T-helper 2 cell treated with Interferon-gamma antibody and Interleukin-4, amounts not matched to agents 100 ng/mL and 5 ng/mL, for 36 hours (primary cell): ENCODE data around the gene ZNF683. TPM values are rescaled to one million over a fixed set of nuclear protein-coding genes. Genes with fewer than 3 reads are reported as not detected.
"Not testable (repeated sequence)": the region's sequence is repeated elsewhere in the genome, so short reads cannot be mapped to it uniquely, and the experiment has no call there.

Experiments used
- intact Hi-C: fragments of 100-400 bp; cut with micrococcal nuclease; formaldehyde crosslinking; loops from one replicate; pipeline ENCODE4 v1.15.1; 2023
- total RNA-seq: library from RNA; stranded (reverse); gene quantifications from 2 replicates; pipeline ENCODE4 v1.2.3, GENCODE V29; 2022

The ZNF683 gene
- total RNA-seq, 1 donor from 2014 or later: 0.52 TPM

- intact Hi-C loops: no loop called here
Observed at GRCh38 chr1:26338670-26339069, 33.9 kb downstream of the ZNF683 start.

- intact Hi-C loops: loop anchor here (2.0 kb wide), 1 partner anchor 21 kb away; no protein-coding TSS in a partner anchor
Observed at GRCh38 chr1:26337625-26338024, 34.9 kb downstream of the ZNF683 start.

GRCh38 chr1:26337206-26337535, 35.4 kb downstream of the ZNF683 start:
- intact Hi-C loops: loop anchor here (2.0 kb wide), 1 partner anchor 22 kb away; no protein-coding TSS in a partner anchor

- intact Hi-C loops: loop anchor here (2.0 kb wide), 1 partner anchor 22 kb away; no protein-coding TSS in a partner anchor
Observed at GRCh38 chr1:26336477-26337205, 35.9 kb downstream of the ZNF683 start.

GRCh38 chr1:26335774-26336476, 36.6 kb downstream of the ZNF683 start:
- intact Hi-C loops: loop anchor here (2.0 kb wide), 1 partner anchor 23 kb away; no protein-coding TSS in a partner anchor

- intact Hi-C loops: not testable (repeated sequence)
Observed at GRCh38 chr1:26333312-26333711, 39.2 kb downstream of the ZNF683 start.

- intact Hi-C loops: no loop called here
Observed at GRCh38 chr1:26330276-26330675, 42.3 kb downstream of the ZNF683 start.

GRCh38 chr1:26329380-26329779, 43.2 kb downstream of the ZNF683 start:
- intact Hi-C loops: not testable (repeated sequence)

GRCh38 chr1:26328597-26328996, 44.0 kb downstream of the ZNF683 start:
- intact Hi-C loops: no loop called here

GRCh38 chr1:26327956-26328362, 44.6 kb downstream of the ZNF683 start:
- intact Hi-C loops: no loop called here

GRCh38 chr1:26324550-26324949, 48.0 kb downstream of the ZNF683 start:
- intact Hi-C loops: loop anchor here (5.0 kb wide), 2 partner anchors 68 to 157 kb away; partner anchors contain the start of genes C1orf232 and ZNF593

- intact Hi-C loops: loop anchor here (5.0 kb wide), 2 partner anchors 69 to 156 kb away; partner anchors contain the start of genes C1orf232 and ZNF593
Observed at GRCh38 chr1:26323382-26323781, 49.2 kb downstream of the ZNF683 start.

- intact Hi-C loops: loop anchor here (5.0 kb wide), 2 partner anchors 70 to 155 kb away; partner anchors contain the start of genes C1orf232 and ZNF593
Observed at GRCh38 chr1:26322042-26322331, 50.6 kb downstream of the ZNF683 start.

- intact Hi-C loops: loop anchor here (1.0 to 5.0 kb wide), 5 partner anchors 34 to 154 kb away; partner anchors contain the start of genes C1orf232 and ZNF593
Observed at GRCh38 chr1:26321315-26322041, 51.1 kb downstream of the ZNF683 start.

- intact Hi-C loops: loop anchor here (1.0 to 5.0 kb wide), 5 partner anchors 34 to 154 kb away; partner anchors contain the start of genes C1orf232 and ZNF593
Observed at GRCh38 chr1:26320896-26321295, 51.7 kb downstream of the ZNF683 start.

- intact Hi-C loops: loop anchor here (1.0 to 5.0 kb wide), 2 partner anchors 57 to 206 kb away; partner anchors contain the start of gene PDIK1L
Observed at GRCh38 chr1:26318338-26319064, 54.0 kb downstream of the ZNF683 start.

GRCh38 chr1:26317612-26318337, 54.8 kb downstream of the ZNF683 start, which contains the start of gene CD52:
Gene CD52 (plus strand): TSS chr1:26317958. CDS start chr1:26318018, 60 bp downstream.
- intact Hi-C loops: loop anchor here (1.0 to 5.0 kb wide), 2 partner anchors 10 to 205 kb away; partner anchors contain the start of gene PDIK1L

GRCh38 chr1:26317146-26317545, 55.4 kb downstream of the ZNF683 start:
- intact Hi-C loops: loop anchor here (1.0 to 5.0 kb wide), 2 partner anchors 10 to 205 kb away; partner anchors contain the start of gene PDIK1L
